ENCODE measurements around the gene LRWD1. TPM values are rescaled to one million over a fixed set of nuclear protein-coding genes. Genes with fewer than 3 reads are reported as not detected.
A peak's percentile ranks its signal among the peaks of the same experiment; 100 is the strongest.

The LRWD1 gene
- total and polyA plus RNA-seq, 2 of the 4 experiments (the other 2 are of a cell fraction), result 20.3 to 27.2 TPM

Small RNAs within 50 kb of the gene (microRNA-seq; reads per million reads assigned to microRNA genes)
- 8.0 reads per million, percentile 19 among the genes with 10 or more reads in this experiment for gene MIR4467 (ENCODE audit: unreplicated experiment)
- gene MIR5090 (ENCODE audit: unreplicated experiment), result 1.1 reads per million

Other genes starting within 250 kb of the LRWD1 start
- gene SH2B2, start 178.1 kb upstream of the LRWD1 start, total RNA-seq (2012; rRNA removed), result 0.36 and 0.56 TPM in 2 replicates
- 0.99 and 1.7 TPM in 2 replicates for gene SH2B2, start 178.1 kb upstream of the LRWD1 start, polyA plus RNA-seq (2012; rRNA removed)
- not detected in 2 replicates for gene SPDYE6, start 108.5 kb upstream of the LRWD1 start, total RNA-seq (2012; rRNA removed)
- gene SPDYE6, start 108.5 kb upstream of the LRWD1 start, polyA plus RNA-seq (2012; rRNA removed), result not detected in 2 replicates
- 6.5 and 9.4 TPM in 2 replicates for gene PRKRIP1, start 68.6 kb upstream of the LRWD1 start, total RNA-seq (2012; rRNA removed)
- gene PRKRIP1, start 68.6 kb upstream of the LRWD1 start, polyA plus RNA-seq (2012; rRNA removed), result 21.6 and 21.8 TPM in 2 replicates
- gene ORAI2, start 31.4 kb upstream of the LRWD1 start, total RNA-seq (2012; rRNA removed), result 52.0 and 52.2 TPM in 2 replicates
- 58.3 and 73.5 TPM in 2 replicates for gene ORAI2, start 31.4 kb upstream of the LRWD1 start, polyA plus RNA-seq (2012; rRNA removed)
- gene ALKBH4, start 121 bp upstream of the LRWD1 start, total RNA-seq (2012; rRNA removed), result 6.1 and 7.2 TPM in 2 replicates
- gene ALKBH4, start 121 bp upstream of the LRWD1 start, polyA plus RNA-seq (2012; rRNA removed), result 7.4 and 8.1 TPM in 2 replicates
- 20.8 and 31.1 TPM in 2 replicates for gene POLR2J, start 13.9 kb downstream of the LRWD1 start, total RNA-seq (2012; rRNA removed)
- gene POLR2J, start 13.9 kb downstream of the LRWD1 start, polyA plus RNA-seq (2012; rRNA removed), result 92.6 and 134 TPM in 2 replicates
- 1.8 and 3.3 TPM in 2 replicates for gene RASA4B, start 52.8 kb downstream of the LRWD1 start, total RNA-seq (2012; rRNA removed)
- 7.7 and 9.3 TPM in 2 replicates for gene RASA4B, start 52.8 kb downstream of the LRWD1 start, polyA plus RNA-seq (2012; rRNA removed)
- gene UPK3BL2, start 78.7 kb downstream of the LRWD1 start, total RNA-seq (2012; rRNA removed), result 0.18 and 0.56 TPM in 2 replicates
- gene UPK3BL2, start 78.7 kb downstream of the LRWD1 start, polyA plus RNA-seq (2012; rRNA removed), result 4.6 and 5.7 TPM in 2 replicates
- gene SPDYE2, start 86.2 kb downstream of the LRWD1 start, total RNA-seq (2012; rRNA removed), result not detected in 2 replicates
- not detected in 2 replicates for gene SPDYE2, start 86.2 kb downstream of the LRWD1 start, polyA plus RNA-seq (2012; rRNA removed)
- 13.1 and 14.2 TPM in 2 replicates for gene POLR2J3, start 107.6 kb downstream of the LRWD1 start, total RNA-seq (2012; rRNA removed)
- 9.3 and 14.7 TPM in 2 replicates for gene POLR2J3, start 107.6 kb downstream of the LRWD1 start, polyA plus RNA-seq (2012; rRNA removed)
- 3.3 and 3.8 TPM in 2 replicates for gene RASA4, start 151.8 kb downstream of the LRWD1 start, total RNA-seq (2012; rRNA removed)
- gene RASA4, start 151.8 kb downstream of the LRWD1 start, polyA plus RNA-seq (2012; rRNA removed), result 18.6 and 21.4 TPM in 2 replicates
- 1.6 and 2.8 TPM in 2 replicates for gene UPK3BL1, start 177.8 kb downstream of the LRWD1 start, total RNA-seq (2012; rRNA removed)
- 21.1 and 23.9 TPM in 2 replicates for gene UPK3BL1, start 177.8 kb downstream of the LRWD1 start, polyA plus RNA-seq (2012; rRNA removed)
- not detected in 2 replicates for gene SPDYE2B, start 185.3 kb downstream of the LRWD1 start, total RNA-seq (2012; rRNA removed)
- gene SPDYE2B, start 185.3 kb downstream of the LRWD1 start, polyA plus RNA-seq (2012; rRNA removed), result not detected in 2 replicates
- gene POLR2J2, start 206.7 kb downstream of the LRWD1 start, total RNA-seq (2012; rRNA removed), result 0.83 and 1.3 TPM in 2 replicates
- gene POLR2J2, start 206.7 kb downstream of the LRWD1 start, polyA plus RNA-seq (2012; rRNA removed), result 1.3 and 1.6 TPM in 2 replicates

Data from IMR-90 (cell line).